HEK293 (cell line): ENCODE data around the gene ACP4.
"Not testable (repeated sequence)": the region's sequence is repeated elsewhere in the genome, so short reads cannot be mapped to it uniquely, and the experiment has no call there.

ENCODE experiments used
- BCL11A ChIP-seq: fragments of 450-650 bp; formaldehyde crosslinking; IDR thresholded peaks from 2 replicates; pipeline ENCODE4 v1.5.1; 2016; ENCODE audit warnings: low read depth, missing biosample characterization, missing genetic modification characterization
- HOXA7 ChIP-seq: sonication (generic); formaldehyde crosslinking; IDR thresholded peaks from 2 replicates; pipeline ENCODE4 v1.8.1; 2022; ENCODE audit warnings: missing genetic modification reagents, borderline replicate concordance
- PATZ1 ChIP-seq: fragments of 450-650 bp; formaldehyde crosslinking; IDR thresholded peaks from 2 replicates; pipeline ENCODE4 v1.5.1; 2016; ENCODE audit warnings: missing biosample characterization, missing genetic modification characterization
- SP2 ChIP-seq: fragments of 450-650 bp; formaldehyde crosslinking; IDR thresholded peaks from 2 replicates; pipeline ENCODE4 v1.5.1; 2016; ENCODE audit warnings: missing biosample characterization, missing genetic modification characterization
- ZBTB1 ChIP-seq: fragments of 450-650 bp; formaldehyde crosslinking; IDR thresholded peaks from 2 replicates; pipeline ENCODE4 v1.5.1; 2016; ENCODE audit warnings: missing biosample characterization, missing genetic modification characterization
- ZEB2 ChIP-seq: fragments of 450-650 bp; formaldehyde crosslinking; IDR thresholded peaks from 2 replicates; pipeline ENCODE4 v1.5.1; 2016; ENCODE audit warnings: missing biosample characterization, missing genetic modification characterization
- ZNF146 ChIP-seq: fragments of 450-650 bp; formaldehyde crosslinking; IDR thresholded peaks from 2 replicates; pipeline ENCODE4 v1.5.1; 2016; ENCODE audit warnings: missing biosample characterization, missing genetic modification characterization
- ZNF155 ChIP-seq: fragments of 450-650 bp; formaldehyde crosslinking; IDR thresholded peaks from 2 replicates; pipeline ENCODE4 v1.5.1; 2016; ENCODE audit warnings: missing biosample characterization, missing genetic modification characterization
- ZNF221 ChIP-seq: fragments of 450-650 bp; formaldehyde crosslinking; IDR thresholded peaks from 2 replicates; pipeline ENCODE4 v1.5.1; 2017; ENCODE audit warnings: missing biosample characterization, missing genetic modification characterization, borderline replicate concordance
- TF ChIP-seq, protein P1 (sequence below): fragments of 450-650 bp; formaldehyde crosslinking; IDR thresholded peaks from 2 replicates; pipeline ENCODE4 v1.5.1; 2016; ENCODE audit warnings: missing biosample characterization, missing genetic modification characterization
- TF ChIP-seq, protein P2 (sequence below): fragments of 450-650 bp; formaldehyde crosslinking; IDR thresholded peaks from 2 replicates; pipeline ENCODE4 v1.5.1; 2017; ENCODE audit warnings: missing biosample characterization, missing genetic modification characterization
- TF ChIP-seq, protein P3 (sequence below): fragments of 450-650 bp; formaldehyde crosslinking; IDR thresholded peaks from 2 replicates; pipeline ENCODE4 v1.5.1; 2016; ENCODE audit warnings: missing biosample characterization, missing genetic modification characterization

DNA sequence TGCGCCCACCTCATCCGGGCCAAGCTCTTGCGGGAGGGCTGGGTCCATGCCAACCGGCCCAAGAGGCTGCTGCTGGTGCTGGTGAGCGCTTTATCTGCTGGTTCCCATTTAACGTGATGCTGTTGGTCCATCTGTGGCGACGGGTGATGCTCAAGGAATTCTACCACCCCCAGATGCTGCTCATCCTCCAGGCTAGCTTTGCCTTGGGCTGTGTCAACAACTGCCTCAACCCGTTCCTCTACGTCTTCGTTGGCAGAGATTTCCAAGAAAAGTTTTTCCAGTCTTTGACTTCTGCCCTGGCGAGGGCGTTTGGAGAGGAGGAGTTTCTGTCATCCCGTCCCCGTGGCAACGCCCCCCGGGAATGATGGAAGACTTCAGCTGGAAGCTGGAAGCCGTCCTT, 31.1 kb upstream of the ACP4 start:
- TF ChIP-seq, protein P1, sequence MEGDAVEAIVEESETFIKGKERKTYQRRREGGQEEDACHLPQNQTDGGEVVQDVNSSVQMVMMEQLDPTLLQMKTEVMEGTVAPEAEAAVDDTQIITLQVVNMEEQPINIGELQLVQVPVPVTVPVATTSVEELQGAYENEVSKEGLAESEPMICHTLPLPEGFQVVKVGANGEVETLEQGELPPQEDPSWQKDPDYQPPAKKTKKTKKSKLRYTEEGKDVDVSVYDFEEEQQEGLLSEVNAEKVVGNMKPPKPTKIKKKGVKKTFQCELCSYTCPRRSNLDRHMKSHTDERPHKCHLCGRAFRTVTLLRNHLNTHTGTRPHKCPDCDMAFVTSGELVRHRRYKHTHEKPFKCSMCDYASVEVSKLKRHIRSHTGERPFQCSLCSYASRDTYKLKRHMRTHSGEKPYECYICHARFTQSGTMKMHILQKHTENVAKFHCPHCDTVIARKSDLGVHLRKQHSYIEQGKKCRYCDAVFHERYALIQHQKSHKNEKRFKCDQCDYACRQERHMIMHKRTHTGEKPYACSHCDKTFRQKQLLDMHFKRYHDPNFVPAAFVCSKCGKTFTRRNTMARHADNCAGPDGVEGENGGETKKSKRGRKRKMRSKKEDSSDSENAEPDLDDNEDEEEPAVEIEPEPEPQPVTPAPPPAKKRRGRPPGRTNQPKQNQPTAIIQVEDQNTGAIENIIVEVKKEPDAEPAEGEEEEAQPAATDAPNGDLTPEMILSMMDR: not testable (repeated sequence)
- not testable (repeated sequence) for TF ChIP-seq ZBTB1 (tag by site-specific recombination); ZNF155 (tag by site-specific recombination); SP2 (tag by site-specific recombination); ZNF146 (tag by site-specific recombination); ZEB2 (tag by site-specific recombination); ZNF221 (tag by site-specific recombination); HOXA7; BCL11A (tag by site-specific recombination); PATZ1 (tag by site-specific recombination)
- TF ChIP-seq, protein P2, sequence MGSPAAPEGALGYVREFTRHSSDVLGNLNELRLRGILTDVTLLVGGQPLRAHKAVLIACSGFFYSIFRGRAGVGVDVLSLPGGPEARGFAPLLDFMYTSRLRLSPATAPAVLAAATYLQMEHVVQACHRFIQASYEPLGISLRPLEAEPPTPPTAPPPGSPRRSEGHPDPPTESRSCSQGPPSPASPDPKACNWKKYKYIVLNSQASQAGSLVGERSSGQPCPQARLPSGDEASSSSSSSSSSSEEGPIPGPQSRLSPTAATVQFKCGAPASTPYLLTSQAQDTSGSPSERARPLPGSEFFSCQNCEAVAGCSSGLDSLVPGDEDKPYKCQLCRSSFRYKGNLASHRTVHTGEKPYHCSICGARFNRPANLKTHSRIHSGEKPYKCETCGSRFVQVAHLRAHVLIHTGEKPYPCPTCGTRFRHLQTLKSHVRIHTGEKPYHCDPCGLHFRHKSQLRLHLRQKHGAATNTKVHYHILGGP: not testable (repeated sequence)
- TF ChIP-seq, protein P3, sequence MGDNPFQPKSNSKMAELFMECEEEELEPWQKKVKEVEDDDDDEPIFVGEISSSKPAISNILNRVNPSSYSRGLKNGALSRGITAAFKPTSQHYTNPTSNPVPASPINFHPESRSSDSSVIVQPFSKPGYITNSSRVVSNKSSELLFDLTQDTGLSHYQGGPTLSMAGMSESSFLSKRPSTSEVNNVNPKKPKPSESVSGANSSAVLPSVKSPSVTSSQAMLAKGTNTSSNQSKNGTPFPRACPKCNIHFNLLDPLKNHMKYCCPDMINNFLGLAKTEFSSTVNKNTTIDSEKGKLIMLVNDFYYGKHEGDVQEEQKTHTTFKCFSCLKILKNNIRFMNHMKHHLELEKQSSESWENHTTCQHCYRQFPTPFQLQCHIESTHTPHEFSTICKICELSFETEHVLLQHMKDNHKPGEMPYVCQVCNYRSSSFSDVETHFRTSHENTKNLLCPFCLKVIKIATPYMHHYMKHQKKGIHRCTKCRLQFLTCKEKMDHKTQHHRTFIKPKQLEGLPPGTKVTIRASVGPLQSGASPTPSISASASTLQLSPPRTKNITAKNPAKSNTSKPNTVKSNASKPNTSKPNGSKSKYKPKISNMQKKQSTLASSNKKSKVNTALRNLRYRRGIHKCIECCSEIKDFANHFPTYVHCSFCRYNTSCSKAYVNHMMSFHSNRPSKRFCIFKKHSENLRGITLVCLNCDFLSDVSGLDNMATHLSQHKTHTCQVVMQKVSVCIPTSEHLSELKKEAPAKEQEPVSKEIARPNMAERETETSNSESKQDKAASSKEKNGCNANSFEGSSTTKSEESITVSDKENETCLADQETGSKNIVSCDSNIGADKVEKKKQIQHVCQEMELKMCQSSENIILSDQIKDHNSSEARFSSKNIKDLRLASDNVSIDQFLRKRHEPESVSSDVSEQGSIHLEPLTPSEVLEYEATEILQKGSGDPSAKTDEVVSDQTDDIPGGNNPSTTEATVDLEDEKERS: not testable (repeated sequence)
